ENCODE data around the gene MRPS30.

- TF ChIP-seq, protein P1, sequence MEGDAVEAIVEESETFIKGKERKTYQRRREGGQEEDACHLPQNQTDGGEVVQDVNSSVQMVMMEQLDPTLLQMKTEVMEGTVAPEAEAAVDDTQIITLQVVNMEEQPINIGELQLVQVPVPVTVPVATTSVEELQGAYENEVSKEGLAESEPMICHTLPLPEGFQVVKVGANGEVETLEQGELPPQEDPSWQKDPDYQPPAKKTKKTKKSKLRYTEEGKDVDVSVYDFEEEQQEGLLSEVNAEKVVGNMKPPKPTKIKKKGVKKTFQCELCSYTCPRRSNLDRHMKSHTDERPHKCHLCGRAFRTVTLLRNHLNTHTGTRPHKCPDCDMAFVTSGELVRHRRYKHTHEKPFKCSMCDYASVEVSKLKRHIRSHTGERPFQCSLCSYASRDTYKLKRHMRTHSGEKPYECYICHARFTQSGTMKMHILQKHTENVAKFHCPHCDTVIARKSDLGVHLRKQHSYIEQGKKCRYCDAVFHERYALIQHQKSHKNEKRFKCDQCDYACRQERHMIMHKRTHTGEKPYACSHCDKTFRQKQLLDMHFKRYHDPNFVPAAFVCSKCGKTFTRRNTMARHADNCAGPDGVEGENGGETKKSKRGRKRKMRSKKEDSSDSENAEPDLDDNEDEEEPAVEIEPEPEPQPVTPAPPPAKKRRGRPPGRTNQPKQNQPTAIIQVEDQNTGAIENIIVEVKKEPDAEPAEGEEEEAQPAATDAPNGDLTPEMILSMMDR (IDR thresholded peaks at IDR 0.05; ENCODE audit: low read depth, low read length): peak; percentile 70
- TF ChIP-seq EZH2phosphoT487 (IDR thresholded peaks at IDR 0.05; ENCODE audit: low read depth): no peak
Measured at GRCh38 chr5:44862808-44863207, 54.1 kb downstream of the MRPS30 start.
